Urinary bladder (tissue), 4 donors: Measurements from ENCODE around the gene POM121. TPM values are rescaled to one million over a fixed set of nuclear protein-coding genes. Genes with fewer than 3 reads are reported as not detected.
"Not testable (repeated sequence)": the region's sequence is repeated elsewhere in the genome, so short reads cannot be mapped to it uniquely, and the experiment has no call there.

Source experiments
- DNase-seq: peaks from one replicate; pipeline ENCODE4 v3.0.0-alpha.2; 2015; ENCODE audit errors: extremely low spot score
- H3K27ac ChIP-seq: one replicate; pipeline ENCODE4 v1.5.1; 2013; ENCODE audit warnings: low read depth, mild to moderate bottlenecking, moderate library complexity
- H3K36me3 ChIP-seq: one replicate; pipeline ENCODE4 v1.6.1; 2013; ENCODE audit warnings: mild to moderate bottlenecking, moderate library complexity; ENCODE audit not compliant: insufficient read depth
- H3K4me1 ChIP-seq: one replicate; pipeline ENCODE4 v1.6.1; 2013; ENCODE audit warnings: mild to moderate bottlenecking, moderate library complexity; ENCODE audit not compliant: insufficient read depth
- H3K4me3 ChIP-seq: one replicate; pipeline ENCODE4 v1.5.1; 2013; ENCODE audit warnings: low read depth, low read length
- WGBS: extraction: QIAGEN DNeasy Blood & Tissue Kit; methylation state at CpG from one replicate; pipeline ENCODE4 v1.1.7; 2013; 5-methylcytosine and 5-hydroxymethylcytosine counted together
- polyA plus RNA-seq: library from polyadenylated mRNA; stranded (reverse); fragments of 200-250 nt; gene quantifications from one replicate; pipeline ENCODE4 v1.2.3, GENCODE V29; 2013
- total RNA-seq: library from RNA; depleted of rRNA; stranded (reverse); fragments of >200 nt; gene quantifications from one replicate; pipeline ENCODE4 v1.2.3, GENCODE V29; 2014
- donor health status: healthy with polysubstance abuse.
- donor health status: healthy.

The POM121 gene
- total and polyA plus RNA-seq, 2 donors: 7.2 to 21.2 TPM

GRCh38 chr7:72960626-72961345, 35.9 kb downstream of the POM121 start:
- H3K4me3 ChIP-seq, H3K27ac ChIP-seq, H3K4me1 ChIP-seq, H3K36me3 ChIP-seq, DNase-seq: not testable (repeated sequence)
- no CpG with 5 or more reads among the region's 20 CpGs for WGBS

DNA sequence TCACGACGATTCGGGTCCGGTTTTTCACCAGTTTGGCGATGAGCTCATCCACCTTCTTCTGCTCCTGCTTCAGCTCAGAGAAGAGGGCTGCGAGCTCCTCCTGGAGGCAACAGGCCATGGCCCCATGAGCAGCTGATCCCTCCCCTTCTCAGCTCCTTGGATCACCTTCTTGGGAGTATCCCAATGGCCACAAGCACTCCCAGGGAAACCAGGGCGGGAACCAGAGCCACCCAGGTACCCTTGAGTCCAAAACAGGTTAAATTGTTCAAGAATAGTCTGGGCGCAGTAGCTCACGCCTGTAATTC, 36.4 kb downstream of the POM121 start:
- not testable (repeated sequence) for H3K4me3 ChIP-seq, H3K36me3 ChIP-seq, H3K27ac ChIP-seq, H3K4me1 ChIP-seq, DNase-seq
- WGBS: no CpG with 5 or more reads among the region's 9 CpGs

DNA sequence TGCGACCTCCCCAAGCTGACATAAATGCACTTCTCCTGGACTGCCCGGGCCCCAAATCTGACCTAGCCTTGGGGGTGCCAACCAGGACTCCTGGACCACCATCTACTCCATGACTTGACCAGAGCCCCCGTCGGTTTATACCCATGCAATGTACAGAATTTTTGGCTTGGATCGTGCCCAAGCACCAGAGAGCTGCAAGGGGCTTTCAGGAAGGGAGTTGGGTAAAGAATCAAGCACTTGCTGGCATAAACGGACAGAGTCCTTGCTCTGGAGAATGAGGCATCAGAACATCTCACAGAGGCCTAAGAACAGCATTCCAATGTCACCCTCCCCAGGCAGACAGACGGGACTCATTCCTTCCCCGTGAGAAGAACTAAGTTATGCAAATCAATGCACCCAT, 38.2 kb downstream of the POM121 start:
- H3K4me3 ChIP-seq, DNase-seq, H3K4me1 ChIP-seq, H3K27ac ChIP-seq, H3K36me3 ChIP-seq: not testable (repeated sequence)
- WGBS: 77% methylated on average over 4 of the region's 8 CpGs

DNA sequence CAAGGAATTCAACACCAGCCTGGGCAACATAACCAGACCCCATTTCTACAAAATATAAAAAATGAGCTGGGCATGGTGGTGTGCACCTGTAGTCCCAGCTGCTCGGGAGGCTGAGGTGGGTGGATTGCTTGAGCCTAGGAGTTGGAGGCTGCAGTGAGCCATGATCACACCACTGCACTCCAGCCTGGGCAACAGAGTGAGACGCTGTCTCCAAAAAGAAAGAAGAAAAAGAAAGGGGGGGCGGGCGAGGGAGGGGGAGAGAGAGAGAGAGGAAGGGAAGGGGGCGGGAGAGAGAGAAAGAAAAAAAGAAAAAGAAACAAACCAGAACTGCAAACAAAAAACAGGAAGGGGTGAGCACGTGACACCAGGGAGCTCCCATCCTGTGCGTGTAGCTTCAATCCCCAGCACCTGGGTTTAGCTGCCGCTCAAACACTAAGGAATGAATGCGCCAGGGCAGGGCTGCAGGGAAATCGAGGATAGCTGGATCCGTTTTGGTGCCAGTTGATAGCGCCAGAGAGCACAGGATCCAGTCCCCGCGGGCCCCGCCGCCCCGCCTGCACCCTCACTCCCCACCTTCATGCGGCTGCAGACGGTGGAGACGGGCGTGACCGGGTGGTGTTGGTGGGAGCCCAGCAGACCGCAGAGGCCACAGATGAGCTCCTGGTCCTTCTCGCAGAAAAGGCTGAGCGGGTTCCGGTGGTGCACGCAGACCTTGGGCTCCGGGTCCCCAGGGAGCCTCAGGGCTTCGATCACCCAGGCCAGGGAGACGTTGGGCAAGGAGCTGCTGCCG, 40.5 kb downstream of the POM121 start:
- H3K27ac ChIP-seq, H3K4me3 ChIP-seq, H3K36me3 ChIP-seq, DNase-seq, H3K4me1 ChIP-seq: not testable (repeated sequence)
- WGBS: no CpG with 5 or more reads among the region's 31 CpGs

DNA sequence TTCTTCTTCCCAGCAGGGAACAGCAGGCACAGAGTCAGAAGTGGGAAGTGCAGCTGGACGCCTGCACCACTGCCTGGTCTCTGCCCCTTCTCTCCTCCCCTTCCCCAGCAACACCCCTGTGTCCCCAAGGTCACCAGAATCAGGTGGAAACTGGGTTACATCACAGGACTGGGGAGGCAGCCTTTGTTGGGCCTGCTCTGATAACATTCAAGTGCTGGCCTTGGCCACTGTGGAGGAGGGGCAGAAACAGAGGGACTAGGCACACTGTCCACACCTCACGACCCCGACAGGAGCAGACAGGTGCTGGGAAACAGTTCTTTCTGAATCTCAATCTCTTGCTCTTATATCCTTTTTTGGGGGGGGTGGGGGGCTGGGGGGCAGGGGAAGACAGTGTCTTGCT, 42.0 kb downstream of the POM121 start:
- H3K36me3 ChIP-seq, H3K4me3 ChIP-seq, H3K4me1 ChIP-seq, H3K27ac ChIP-seq, DNase-seq: not testable (repeated sequence)
- 84% methylated on average over 2 of the region's 3 CpGs for WGBS

DNA sequence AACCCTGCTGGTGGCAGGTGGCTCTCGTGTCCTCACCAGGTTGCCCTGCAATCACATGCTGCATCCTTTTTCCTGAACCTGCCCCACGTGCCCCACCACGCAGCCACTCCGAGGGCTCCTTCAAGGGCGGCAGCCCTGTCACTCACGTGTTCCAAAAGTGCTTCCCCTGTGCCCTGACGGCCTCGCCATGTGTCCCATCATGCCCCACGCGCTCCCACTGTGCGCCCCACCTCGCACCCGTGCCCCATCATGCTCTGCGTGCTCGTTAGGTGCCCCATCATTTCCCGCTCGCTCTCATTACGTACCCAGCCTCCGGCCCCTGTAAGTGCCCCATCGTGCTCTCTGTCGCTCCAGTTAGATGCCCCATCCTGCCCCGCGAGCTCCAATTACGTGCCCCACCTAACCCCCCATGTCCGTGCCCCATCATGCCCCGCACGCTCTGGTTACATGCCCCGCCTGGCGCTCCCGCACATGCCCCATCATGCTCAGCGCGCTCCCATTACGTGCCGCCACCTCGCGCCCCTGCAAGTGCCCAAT, 44.2 kb downstream of the POM121 start, which contains the start of gene TRIM74:
TRIM74 (minus strand) TSS at position 487 of the 537 bp plus-strand sequence. CDS start 3,309 bp downstream, outside the sequence.
- H3K4me3 ChIP-seq, H3K27ac ChIP-seq, H3K4me1 ChIP-seq, DNase-seq, H3K36me3 ChIP-seq: not testable (repeated sequence)
- WGBS: 45% methylated on average over 12 of the region's 36 CpGs

DNA sequence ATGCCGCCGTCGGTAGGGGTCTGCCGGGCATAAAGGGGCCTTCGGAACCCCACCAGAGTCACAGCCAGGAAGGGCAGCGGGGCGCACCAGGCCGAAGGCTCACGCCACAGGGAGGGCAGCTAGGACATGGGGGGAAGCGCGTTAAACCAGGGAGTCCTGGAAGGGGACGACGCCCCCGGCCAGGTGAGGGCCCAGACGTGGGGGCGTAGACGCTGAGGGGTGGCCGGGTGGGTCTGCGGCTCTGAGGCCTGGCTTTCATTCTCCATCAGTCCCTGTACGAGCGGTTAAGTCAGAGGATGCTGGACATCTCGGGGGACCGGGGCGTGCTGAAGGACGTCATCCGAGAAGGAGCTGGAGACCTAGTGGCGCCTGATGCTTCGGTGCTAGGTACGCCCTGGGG, 44.8 kb downstream of the POM121 start:
- not testable (repeated sequence) for H3K36me3 ChIP-seq, DNase-seq, H3K27ac ChIP-seq, H3K4me1 ChIP-seq, H3K4me3 ChIP-seq
- 22% methylated on average over 5 of the region's 29 CpGs for WGBS

DNA sequence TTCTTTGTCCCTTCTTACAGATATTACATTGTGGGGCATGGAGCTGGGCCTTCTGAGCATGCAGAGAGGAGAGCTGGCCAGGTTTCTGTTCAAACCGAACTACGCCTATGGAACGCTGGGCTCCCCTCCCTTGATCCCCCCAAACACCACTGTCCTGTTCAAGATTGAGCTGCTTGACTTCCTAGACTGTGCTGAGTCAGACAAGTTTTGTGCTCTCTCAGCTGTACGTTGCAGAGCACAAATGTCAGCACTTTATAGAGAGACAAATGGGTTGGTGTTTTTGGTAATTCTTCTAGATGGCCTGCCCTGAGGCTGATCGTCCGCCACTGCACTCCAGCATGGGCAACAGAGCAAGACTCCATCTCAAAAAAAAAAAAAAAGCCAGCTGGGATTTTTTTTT, 46.6 kb downstream of the POM121 start:
- WGBS: no CpG with 5 or more reads among the region's 6 CpGs
- not testable (repeated sequence) for DNase-seq, H3K4me3 ChIP-seq, H3K36me3 ChIP-seq, H3K4me1 ChIP-seq, H3K27ac ChIP-seq

GRCh38 chr7:72974781-72975180, 49.9 kb downstream of the POM121 start:
- 89% methylated on average over 3 of the region's 7 CpGs for WGBS
- not testable (repeated sequence) for H3K27ac ChIP-seq, H3K36me3 ChIP-seq, H3K4me3 ChIP-seq, DNase-seq, H3K4me1 ChIP-seq

DNA sequence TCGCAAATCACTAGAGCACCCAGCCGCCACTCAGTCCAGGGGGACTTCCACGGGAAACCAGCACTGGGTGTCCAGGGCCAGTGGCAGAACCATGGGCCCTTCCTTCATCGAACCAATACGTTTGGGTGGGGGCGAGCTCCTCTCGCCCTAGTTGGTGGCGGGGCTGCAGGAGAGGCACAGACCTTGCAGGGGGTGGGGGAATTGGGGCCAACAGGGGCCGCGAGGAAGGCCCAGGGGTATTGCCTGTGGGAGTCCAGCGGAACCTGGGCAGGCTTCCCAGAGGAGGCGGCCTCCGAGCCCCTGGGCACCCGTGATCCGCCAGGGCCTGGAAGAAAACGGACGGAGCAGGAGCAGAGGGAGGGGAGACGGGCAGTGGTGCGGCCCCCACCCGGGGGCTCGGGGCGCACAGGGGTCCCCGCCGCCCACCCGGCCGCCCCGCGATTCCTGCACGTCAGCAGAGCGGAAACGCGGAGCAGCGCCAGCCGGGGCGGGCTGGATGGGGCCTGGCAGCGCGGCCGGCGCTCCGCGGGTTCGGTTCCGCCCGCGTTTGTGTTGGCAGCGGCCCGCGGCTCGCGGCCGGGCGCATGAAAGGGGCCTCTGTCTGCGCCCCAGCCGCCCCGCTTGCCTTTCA, 50.9 kb downstream of the POM121 start:
- WGBS: 90% methylated on average over 14 of the region's 55 CpGs
- not testable (repeated sequence) for H3K4me1 ChIP-seq, DNase-seq, H3K27ac ChIP-seq, H3K36me3 ChIP-seq, H3K4me3 ChIP-seq

DNA sequence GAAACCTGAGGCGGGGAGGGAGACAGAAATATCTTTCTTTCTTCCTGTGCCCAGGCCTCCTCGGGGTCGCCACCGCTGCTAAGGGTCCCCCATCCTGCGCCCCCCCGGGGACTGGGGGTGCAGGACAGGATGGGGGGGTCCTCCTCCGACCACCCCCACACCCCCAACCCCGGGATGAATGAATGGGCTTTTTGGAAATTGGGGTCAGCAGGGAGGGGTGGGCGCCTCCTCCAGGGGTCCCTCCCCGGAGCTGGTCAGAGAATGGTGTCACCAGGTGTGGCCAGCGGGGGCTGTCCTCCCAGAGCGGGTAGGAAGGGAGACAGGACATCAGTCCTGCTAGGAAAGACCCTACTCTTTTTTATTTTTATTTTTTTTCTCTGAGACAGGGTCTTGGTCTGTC, 51.5 kb downstream of the POM121 start:
- not testable (repeated sequence) for H3K36me3 ChIP-seq, DNase-seq, H3K27ac ChIP-seq, H3K4me1 ChIP-seq, H3K4me3 ChIP-seq
- WGBS: 94% methylated on average over 4 of the region's 12 CpGs

- H3K4me3 ChIP-seq, H3K27ac ChIP-seq, DNase-seq, H3K4me1 ChIP-seq, H3K36me3 ChIP-seq: not testable (repeated sequence)
- WGBS: 88% methylated on average over 2 of the region's 6 CpGs
Measured at GRCh38 chr7:72980382-72980781, 55.5 kb downstream of the POM121 start.

DNA sequence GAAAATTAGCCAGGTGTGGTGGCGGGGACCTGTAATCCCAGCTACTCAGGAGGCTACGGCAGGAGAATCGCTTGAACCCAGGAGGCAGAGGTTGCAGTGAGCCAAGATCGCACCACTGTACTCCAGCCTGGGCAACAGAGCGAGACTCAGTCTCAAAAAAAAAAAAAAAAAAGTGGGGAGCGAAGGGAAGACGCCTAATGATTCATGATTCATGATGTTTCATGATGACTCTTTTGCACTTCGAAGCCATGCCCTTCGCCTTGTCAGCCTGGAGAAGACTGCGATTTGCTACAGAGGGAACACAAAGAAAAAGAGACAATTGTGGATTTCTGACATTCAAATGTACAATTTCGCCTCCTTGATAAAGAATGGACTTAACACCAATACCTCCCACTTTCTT, 57.2 kb downstream of the POM121 start:
- WGBS: 92% methylated on average over 3 of the region's 11 CpGs
- not testable (repeated sequence) for H3K4me3 ChIP-seq, H3K27ac ChIP-seq, DNase-seq, H3K4me1 ChIP-seq, H3K36me3 ChIP-seq
